Measurements from ENCODE around the gene GRIK3. TPM values are rescaled to one million over a fixed set of nuclear protein-coding genes. Genes with fewer than 3 reads are reported as not detected.
A peak's percentile ranks its signal among the peaks of the same experiment; 100 is the strongest.

The GRIK3 gene
- total RNA-seq, 2 experiments from 2014 or later, result 16.3 to 55.0 TPM

GRCh38 chr1:36888811-36889477 is 145.4 kb downstream of the GRIK3 start:
- Histone ChIP-seq H3K27ac (ENCODE audit: low read depth, low read length, poor library complexity, severe bottlenecking) (no peak overlapping the region), H3K79me2 (ENCODE audit: insufficient read depth, low read depth, low read length) (peaks cover 13% of the 10 kb centered on the region; the same call in 1 of the 2 replicates), H3K4me2 (ENCODE audit: low read length) (no peak overlapping the region), H3K9me3 (ENCODE audit: low read length) (no peaks in the 10 kb centered on the region), H2AFZ (ENCODE audit: low read length) (no peak overlapping the region), H4K20me1 (ENCODE audit: insufficient read depth, low read length) (no peaks in the 10 kb centered on the region), H3K9me2 (ENCODE audit: insufficient read depth, low read length) (0 out of 2 replicates have a peak, but pooled peaks cover 3% of the 10 kb centered on the region), H3K36me3 (ENCODE audit: insufficient read depth, low read length) (peaks cover 17% of the 10 kb centered on the region), H3K4me3 (ENCODE audit: low read depth, low read length, poor library complexity, severe bottlenecking) (no peak overlapping the region), H3K4me1 (ENCODE audit: insufficient read depth, low read length, poor library complexity, severe bottlenecking) (peaks cover 70% of the 10 kb centered on the region)
- CTCF ChIA-PET (ENCODE audit: unreplicated experiment), result no interaction called here
- no TSS peak for BruUV-seq (replicated peaks)
- DNase-seq (ENCODE audit: low spot score), result no peak
- intact Hi-C loops (cut with micrococcal nuclease; ENCODE audit: unreplicated experiment), result loop anchor here (10.0 kb wide), 2 partner anchors 184 to 396 kb away; no protein-coding TSS in a partner anchor
- TF ChIP-seq CTCF (conservative IDR thresholded peaks at IDR 0.05; ENCODE audit: low read length) (no peak), EZH2phosphoT487 (IDR thresholded peaks at IDR 0.05; ENCODE audit: borderline replicate concordance, low read depth, low read length) (no peak)
- POLR2A ChIA-PET, result no interaction called here

DNA sequence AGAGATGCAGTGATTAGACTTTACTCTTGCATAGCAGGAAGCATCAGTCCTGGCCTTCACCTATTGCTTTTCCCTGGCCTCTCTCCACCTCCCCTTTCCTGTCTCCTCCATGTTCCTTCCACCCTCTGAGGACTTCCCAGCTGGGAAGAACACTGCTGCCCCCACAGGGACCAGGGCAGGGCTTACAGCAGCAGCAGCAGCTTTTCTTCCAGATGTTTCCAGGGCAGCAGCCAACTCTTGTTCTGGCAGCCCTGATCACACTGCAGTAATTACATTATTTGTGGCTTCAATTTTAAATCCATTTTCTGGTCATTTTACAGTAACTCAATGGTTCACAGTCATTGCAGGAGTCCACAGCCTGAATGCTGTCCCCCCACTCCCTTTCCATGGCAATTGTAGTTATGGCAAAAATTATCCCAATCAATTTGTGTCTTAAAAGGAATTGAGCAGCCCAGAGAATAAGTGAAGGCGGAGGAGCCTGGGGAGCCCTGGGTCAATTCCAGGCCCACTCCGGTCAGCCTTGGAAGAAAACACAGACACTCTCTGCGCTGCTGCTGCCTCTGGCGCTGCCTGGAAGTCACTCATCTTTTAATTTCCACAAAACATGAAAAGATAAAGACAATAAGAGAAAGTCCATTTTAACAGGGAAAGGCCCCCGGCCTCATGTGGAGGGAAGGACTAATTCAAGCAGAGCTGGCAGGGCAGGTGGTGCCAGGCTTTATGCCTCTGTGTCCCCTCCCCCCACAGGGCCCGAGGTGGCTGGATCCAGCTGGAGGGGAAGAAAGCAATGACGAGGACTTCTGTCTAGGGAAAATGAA is 148.6 kb downstream of the GRIK3 start:
- no TSS peak for BruUV-seq (replicated peaks)
- POLR2A ChIA-PET, result interaction anchor here (0.7 kb wide), 1 partner anchor 14 kb away, joined by 3 read pairs; no protein-coding TSS in a partner anchor
- DNase-seq (ENCODE audit: low spot score), result no peak

More for the DNA sequence above, 148.6 kb downstream of the GRIK3 start:
- Histone ChIP-seq H3K79me2 (ENCODE audit: insufficient read depth, low read depth, low read length) (peaks cover 6% of the 10 kb centered on the region; the same call in 1 of the 2 replicates), H3K36me3 (ENCODE audit: insufficient read depth, low read length) (peaks cover 35% of the 10 kb centered on the region), H3K9me3 (ENCODE audit: low read length) (no peaks in the 10 kb centered on the region), H4K20me1 (ENCODE audit: insufficient read depth, low read length) (no peaks in the 10 kb centered on the region), H2AFZ (ENCODE audit: low read length) (no peak overlapping the region), H3K4me1 (ENCODE audit: insufficient read depth, low read length, poor library complexity, severe bottlenecking) (peaks cover 75% of the 10 kb centered on the region), H3K4me2 (ENCODE audit: low read length) (peak overlapping the region; percentile 64), H3K9me2 (ENCODE audit: insufficient read depth, low read length) (no peaks in the 10 kb centered on the region), H3K27ac (ENCODE audit: low read depth, low read length, poor library complexity, severe bottlenecking) (peak overlapping the region; percentile 92), H3K4me3 (ENCODE audit: low read depth, low read length, poor library complexity, severe bottlenecking) (peak overlapping the region; percentile 37)
- intact Hi-C loops (cut with micrococcal nuclease; ENCODE audit: unreplicated experiment), result loop anchor here (2.0 to 10.0 kb wide), 3 partner anchors 143 to 399 kb away; no protein-coding TSS in a partner anchor
- CTCF ChIA-PET (ENCODE audit: unreplicated experiment), result no interaction called here
- TF ChIP-seq CTCF (conservative IDR thresholded peaks at IDR 0.05; ENCODE audit: low read length), result peak; percentile 39; the same call in 1 of the 2 replicates
- no peak for TF ChIP-seq EZH2phosphoT487 (IDR thresholded peaks at IDR 0.05; ENCODE audit: borderline replicate concordance, low read depth, low read length)

Measured in OCI-LY7 (cell line).